ENCODE results near the gene GNS.
"Not testable (repeated sequence)": the region's sequence is repeated elsewhere in the genome, so short reads cannot be mapped to it uniquely, and the experiment has no call there.

The GNS gene

DNA sequence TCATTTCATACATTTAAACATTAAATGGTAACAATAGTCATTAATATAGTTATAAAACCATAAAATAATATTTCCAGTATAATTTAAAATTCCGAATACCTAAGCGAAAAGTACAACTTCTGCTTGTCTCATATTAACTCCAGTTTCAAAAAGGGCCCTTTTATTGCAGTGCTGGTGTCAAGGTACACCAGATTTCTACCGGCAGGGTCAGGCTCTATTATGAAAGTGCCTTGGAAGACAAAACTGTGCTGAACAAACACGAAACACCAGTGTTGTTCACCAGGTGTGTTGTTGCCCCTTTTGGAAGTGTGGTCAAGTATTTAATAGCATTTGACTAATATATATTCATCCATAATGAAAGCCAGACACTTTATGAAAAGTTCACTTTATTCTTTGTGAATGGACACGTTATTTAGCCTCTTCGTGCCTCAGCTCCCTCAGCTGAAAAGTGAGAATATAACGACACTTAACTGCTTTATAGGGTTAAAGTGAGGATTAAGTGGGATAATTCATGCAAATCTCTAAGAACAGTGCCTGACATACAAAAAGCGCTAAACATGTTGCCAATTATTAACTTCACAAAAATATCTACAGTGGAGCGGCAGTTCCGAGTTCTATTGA lies 20.3 kb upstream of the GNS start:
- DNase-seq (ENCODE audit: low read depth in 2 of 2) = no peak

DNA sequence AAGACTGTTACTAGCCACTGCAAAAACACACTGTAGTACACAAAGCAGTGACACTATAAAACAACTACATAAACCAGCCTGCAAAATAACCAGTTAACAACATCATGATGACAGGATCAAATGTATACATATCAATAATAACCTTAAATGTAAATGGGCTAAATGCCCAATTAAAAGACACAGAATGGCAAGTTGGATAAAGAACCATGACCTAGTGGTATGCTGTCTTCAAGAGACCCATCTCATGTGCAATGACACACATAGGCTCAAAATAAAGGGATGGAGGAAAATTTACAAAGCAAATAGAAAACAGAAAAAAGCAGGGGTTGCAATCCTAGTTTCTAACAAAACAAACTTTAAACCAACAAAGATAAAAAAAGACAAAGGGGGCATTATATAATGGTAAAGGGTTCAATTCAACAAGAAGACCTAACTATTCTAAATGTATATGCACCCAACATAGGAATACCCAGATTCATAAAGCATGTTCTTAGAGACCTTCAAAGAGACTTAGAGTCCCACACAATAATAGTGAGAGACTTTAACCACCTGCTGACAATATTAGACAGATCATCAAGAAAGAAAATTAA lies 16.0 kb upstream of the GNS start:
- DNase-seq (ENCODE audit: low read depth in 2 of 2) = not testable (repeated sequence)

DNA sequence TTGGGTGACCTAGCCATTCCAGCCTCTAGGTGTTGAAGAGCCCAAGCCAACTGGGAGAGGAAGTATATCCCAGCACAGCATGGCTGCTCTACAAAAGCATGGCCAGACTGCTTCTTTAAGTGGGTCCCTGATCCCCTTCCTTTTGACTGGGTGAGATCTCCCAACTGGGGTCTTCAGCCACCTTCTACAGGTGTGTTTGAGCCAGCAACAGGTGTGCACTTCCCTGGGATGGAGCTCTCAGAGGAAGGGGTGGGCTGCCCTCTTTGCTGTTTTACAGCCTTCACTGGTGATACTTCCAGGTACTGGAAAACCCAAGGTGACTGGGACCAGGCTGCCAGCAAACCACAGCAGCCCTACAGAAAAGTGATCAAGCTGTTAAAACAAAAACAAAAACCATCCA lies 14.2 kb upstream of the GNS start:
- DNase-seq (ENCODE audit: low read depth in 2 of 2) = no peak

DNA sequence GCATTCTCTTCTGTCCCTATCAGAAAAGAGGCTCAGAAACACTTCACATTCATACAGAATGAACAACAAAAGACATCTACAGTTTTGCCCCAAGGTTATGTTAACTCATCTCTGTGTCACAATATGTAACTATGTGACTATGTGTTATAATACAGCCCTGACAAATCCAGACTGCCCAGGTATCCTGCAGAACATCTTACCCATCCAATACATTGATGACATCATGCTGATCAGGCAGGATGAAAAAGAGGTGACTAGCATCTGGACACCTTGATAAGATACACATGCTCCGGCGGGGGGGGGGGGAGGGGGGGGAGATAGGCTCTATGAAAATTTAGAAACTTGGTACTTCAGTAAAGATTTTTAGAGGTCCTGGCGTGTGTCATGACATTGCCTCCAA lies 8.3 kb upstream of the GNS start:
- DNase-seq (ENCODE audit: low read depth in 2 of 2) = no peak

DNA sequence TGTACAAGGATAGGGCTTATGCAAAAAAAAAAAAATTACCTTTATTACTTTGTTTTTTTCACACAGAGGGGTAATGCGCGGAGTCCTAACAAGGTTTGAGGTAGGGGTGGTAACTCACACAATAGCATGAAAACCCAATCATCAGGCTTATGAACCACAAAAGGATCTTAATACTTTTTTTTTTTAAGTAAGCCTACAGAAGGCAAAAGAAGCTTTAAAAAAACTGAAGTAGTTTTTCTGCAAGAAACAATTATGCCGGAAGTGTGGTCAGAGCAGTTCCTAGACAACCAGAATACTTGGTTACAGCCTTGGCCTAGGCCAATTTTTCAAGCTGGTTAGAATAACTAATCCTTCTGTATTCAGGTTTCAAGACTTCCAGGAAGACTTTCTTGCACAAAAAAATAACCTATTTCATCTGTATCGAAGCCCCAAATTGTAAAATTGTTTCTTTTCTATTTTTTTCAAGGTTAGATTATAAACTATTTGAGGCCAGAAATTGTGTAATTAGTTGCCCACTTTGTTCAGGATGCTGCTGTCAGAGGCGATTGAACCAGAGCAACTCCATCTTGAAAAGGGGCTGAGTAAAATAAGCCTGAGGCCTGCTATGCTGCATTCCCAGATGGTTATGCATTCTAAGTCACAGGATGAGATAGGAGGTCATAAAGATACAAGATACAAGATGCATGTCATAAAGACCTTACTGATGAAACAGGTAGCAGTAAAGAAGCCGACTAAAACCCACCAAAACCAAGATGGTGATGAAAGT lies 1.8 kb upstream of the GNS start:
- no peak for DNase-seq (ENCODE audit: low read depth in 2 of 2)

DNA sequence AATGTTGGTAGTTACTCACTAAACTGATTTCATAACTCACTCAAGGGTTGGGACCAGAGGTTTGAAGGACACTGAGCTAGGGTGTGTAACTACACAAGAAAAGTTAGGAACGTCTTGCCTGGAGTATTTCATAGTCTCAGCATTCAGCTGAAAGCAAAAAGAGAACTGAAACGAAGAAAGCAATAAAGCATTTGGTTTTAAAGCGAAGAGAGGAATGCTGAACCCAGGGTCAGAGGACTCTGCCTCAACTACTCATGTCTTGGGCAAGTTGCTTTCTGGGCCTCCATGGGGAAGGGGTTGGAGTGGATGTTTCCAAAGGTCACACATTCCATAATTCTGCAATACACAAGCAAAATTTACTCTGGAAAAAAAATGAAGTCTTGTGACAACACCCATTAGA lies 1.4 kb downstream of the GNS start:
- no peak for DNase-seq (ENCODE audit: low read depth in 2 of 2)

DNA sequence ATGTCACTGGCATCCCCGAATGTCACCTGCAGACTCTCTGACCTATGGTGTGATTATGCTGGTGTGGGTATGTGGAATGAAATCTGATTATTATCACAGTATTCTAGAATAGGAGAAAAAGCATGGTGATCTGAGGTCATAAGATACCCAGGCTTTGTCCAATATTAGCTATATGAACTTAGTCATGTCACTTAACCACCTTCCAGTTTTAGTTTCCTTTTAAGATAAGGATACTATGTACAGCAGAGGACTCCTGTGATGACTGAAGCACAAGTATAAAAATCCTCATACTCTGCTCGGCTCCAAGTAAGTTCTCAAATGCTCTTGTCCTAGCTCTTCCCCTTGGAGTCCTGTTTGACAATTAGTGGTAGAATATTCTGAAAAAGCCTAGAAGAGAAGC lies 2.8 kb downstream of the GNS start:
- no peak for DNase-seq (ENCODE audit: low read depth in 2 of 2)

DNA sequence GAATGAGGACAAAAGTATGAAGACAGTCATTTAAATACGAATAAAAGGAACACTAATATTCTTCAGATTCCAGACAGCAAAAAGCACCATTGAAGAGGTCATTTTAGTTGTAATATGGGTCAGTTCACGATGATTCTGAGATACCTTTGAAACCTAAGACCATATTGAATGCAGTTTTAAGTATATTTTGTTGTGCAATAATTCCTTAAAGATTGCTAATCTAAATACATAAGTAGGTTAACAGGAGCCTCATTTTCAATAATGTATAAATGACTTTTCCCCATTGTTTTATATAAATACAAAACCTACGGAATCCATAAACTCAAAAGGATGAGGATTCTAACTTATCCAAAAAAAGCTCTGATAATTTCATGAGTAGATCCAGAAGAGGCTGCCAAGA lies 5.8 kb downstream of the GNS start:
- no peak for DNase-seq (ENCODE audit: low read depth in 2 of 2)

DNA sequence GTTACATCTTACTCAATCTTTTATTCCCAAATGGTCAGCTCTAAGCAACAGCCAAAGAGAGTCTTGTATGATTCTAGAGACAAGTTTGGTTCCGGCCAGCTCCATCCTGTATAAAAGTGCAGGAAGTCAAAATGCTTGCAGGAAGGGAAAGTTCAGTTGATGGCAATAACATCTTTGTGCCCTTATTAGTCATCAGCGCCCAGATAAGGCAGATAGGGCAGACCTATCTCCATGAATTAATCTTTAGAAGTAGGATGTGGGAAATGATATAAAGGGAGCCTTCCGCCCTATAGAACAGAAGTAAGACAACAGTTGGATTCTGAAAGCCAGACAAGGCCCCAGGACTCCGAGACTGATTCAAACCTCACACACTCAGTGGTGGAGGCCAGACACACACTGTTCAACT lies 6.4 kb downstream of the GNS start:
- DNase-seq (ENCODE audit: low read depth in 2 of 2) = no peak

DNA sequence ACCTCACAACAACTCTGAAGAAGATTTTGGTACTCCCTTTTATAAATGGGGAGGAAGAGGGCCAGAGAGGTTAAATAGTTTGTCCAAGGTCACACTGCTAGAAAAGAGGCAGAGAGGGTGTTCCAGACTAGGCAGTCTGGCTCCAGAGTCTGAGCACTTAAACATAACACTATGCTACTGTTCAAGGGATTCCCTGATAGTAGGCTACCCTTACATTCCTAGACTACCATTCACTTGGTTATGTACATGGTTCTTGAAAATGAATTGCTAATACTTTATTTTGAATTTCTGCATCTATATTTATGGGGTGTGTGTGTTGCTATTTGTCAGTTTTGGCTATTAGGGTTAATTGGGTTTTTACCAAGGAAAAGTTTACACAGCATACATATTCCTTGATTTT lies 7.2 kb downstream of the GNS start:
- no peak for DNase-seq (ENCODE audit: low read depth in 2 of 2)

DNA sequence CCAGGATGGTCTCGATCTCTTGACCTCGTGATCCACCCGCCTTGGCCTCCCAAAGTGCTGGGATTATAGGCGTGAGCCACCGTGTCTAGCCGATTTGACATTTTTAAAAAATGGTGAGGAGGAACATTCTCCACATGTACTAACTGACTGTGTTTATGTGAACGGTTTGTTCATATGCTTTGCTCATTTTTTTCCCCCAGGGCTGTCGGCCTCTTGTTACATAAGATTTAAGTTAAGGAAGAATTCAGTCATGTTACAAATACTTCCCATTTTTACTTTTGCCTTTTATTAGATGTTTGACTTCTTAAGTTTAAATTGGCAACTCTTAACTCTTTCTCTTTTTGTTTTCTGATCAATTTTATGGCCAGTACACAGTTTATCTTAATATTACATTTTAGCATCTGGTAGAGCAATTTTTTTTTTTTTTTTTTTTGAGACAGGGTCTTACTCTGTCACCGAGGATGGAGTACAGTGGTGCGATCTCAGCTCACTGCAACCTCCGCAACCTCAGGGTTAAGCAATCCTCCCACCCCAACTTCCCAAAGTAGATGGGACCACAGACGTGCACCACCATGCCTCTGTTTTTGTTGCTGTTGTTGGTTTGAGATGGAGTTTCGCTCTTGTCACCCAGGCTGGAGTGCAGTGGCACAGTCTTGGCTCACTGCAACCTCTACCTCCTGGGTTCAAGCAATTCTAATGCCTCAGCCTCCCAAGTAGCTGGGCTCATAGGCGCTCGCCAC lies 9.6 kb downstream of the GNS start:
- no peak for DNase-seq (ENCODE audit: low read depth in 2 of 2)

DNA sequence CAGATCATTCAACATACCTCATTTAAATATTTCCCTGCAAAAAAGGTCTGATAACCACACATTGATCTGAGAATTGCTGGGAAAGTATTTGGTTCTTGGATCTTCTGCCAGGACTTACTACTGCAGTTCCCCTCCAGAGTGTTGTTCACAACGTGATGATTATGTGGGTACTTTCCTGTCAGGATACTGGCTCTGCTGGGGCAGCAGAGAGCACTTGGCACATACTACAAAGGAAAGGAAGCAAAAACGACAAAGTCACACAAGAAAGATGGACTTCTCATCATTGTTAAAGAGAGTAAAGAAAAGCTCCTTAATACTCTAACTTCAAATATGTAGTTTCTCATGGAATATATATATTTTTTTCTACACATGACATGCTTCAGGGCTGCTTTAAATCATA lies 11.5 kb downstream of the GNS start:
- no peak for DNase-seq (ENCODE audit: low read depth in 2 of 2)

DNA sequence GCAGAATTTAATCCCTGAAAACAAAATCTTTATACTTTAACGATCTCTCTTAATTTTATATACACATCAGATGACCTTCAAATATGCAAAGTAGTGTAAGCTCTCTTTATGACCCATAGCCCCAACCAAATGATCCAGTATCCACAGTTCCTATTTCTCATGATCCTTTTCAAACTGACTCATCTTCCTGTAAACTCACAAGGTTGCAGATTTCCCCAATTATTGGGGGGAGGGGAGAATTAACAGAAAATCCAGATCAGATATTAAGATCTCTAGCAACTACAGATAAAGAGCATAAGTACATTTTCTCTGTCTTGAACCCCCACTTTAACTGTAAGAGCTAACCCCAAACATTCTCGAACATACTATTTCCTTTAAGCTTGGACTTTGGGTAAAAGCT lies 12.5 kb downstream of the GNS start:
- DNase-seq (ENCODE audit: low read depth in 2 of 2) = no peak

DNA sequence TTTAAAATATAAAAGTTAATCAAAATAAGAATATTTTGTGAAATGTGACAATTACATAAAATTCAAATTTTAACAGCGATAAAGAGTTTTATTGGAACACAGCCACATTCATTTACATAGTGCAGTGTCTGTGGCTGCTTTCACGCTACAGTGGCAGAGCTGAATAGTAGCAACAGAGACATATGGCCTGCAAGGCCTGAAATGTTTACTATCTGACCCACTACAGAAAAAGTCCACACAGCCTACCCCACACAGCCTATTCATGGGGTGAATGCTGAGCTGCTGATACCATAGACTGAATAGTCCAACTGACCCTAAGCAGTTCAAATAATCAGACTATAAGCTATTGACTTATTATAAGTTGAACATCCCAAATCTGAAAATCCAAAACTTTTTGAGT lies 13.2 kb downstream of the GNS start:
- DNase-seq (ENCODE audit: low read depth in 2 of 2) = no peak

DNA sequence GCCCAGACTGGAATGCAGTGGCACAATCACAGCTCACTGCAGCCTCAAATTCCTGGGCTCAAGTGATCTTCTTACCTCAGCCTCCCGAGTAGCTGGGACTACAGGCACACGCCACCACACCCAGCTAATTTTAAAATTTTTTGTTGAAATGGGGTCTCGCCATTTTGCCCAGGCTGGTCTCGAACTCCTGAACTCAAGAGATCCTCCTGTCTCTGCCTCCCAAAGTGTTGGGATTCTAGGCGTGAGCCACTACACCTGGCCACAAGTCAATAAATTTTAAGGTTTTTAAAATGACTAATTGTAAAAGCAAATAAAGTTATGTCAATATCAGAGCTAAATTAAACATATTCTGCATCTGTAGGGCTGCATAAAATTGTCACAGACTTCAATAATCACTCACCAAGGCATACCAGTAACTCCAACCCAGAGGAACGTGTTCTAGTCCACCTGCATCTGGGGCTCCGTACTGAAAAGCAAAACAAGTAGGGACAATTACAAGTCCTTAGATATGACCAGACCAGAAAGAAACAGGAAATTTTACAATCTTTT lies 13.9 kb downstream of the GNS start:
- no peak for DNase-seq (ENCODE audit: low read depth in 2 of 2)

DNA sequence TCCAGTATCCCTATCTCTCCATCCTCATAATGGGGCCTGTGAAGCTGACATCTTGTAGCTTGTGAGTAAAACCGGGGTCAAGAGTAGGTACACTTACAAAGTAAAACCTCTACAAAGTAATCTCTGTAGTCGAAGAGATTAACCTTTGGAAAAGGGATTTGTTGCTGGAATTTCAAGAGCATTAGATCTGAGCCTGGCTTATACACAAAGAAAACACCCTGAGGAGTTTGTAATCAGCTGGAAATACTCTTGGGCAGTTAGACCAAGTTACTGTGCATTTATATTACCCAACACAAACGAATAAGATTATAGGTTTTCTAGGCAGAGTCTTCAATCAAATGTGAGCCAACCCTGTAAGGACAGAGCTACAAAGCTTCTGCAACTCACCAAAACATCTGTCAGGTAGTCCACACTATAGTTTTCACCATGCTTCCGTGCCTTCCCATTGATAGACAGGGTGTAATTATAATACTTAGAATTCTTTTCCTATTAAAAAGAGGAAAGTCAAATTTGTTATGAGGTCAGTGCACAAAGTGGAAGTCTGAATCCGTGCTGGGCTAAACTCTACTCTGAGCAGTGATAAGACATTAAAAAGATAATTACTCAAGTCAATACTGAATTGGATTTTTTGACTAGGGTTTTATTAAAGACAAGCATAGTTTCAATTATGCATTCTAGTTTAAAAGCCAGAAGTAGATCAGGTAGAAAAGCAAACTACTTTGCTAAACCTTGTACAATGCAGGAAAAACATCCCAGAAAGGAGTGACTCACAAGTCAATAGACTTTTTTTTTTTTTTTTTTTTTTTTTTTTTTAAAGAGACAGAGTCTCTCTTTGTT lies 14.6 kb downstream of the GNS start:
- DNase-seq (ENCODE audit: low read depth in 2 of 2) = no peak

DNA sequence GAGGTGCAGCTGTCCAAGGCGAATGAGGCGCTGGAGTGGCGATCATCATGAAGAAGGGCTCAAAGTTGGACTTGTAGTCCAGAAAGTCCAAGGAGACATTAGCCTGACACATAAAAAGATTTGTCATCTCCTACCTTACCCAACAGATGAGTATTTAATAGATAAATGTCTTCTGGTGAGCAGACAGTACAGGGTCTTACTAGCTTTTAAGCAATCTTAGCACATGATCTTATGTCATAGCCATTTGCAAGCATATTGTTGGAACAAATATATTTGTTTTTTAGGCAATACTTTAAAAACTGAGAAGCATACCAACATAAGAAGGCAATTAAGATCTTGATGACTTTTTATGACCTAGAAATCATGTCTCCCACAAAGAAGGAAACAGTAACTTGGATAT lies 16.0 kb downstream of the GNS start:
- no peak for DNase-seq (ENCODE audit: low read depth in 2 of 2)

DNA sequence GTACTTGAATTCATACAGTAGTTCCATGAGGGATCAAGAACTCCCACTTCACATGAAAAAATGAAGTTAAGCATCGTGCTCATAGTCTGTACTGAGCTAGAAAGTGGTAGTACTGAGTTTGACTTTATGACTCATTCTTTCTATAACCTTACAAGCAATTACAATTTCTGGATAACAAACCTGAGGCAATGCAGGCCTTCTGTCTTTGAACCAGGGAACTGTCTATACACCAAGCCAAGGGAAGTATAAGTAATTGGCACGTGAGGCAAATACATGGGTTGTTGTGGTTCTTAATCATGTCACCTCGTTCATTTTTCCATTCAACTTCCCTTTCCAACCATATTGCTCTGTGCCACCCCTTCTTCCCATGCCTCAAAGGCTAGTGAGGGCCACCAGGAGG lies 16.8 kb downstream of the GNS start:
- no peak for DNase-seq (ENCODE audit: low read depth in 2 of 2)

DNA sequence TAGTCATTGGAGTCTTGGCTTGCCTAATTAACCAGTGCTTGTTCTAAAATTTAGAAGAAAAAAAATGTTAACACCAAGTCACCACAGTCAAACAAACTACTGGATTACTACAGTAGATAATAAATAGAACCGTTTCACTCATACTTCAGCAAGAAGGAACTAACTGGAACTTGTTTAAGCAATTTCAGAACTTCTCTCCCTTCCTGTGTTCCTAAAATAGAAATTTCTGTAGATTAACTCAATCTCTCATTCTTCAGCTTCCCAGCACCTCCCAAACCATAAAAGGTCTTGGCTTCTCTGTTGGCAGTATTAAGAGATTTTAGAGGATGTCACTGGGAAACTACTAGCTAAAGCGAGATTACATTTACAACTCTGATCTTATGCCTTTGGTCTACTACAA lies 18.6 kb downstream of the GNS start:
- no peak for DNase-seq (ENCODE audit: low read depth in 2 of 2)

DNA sequence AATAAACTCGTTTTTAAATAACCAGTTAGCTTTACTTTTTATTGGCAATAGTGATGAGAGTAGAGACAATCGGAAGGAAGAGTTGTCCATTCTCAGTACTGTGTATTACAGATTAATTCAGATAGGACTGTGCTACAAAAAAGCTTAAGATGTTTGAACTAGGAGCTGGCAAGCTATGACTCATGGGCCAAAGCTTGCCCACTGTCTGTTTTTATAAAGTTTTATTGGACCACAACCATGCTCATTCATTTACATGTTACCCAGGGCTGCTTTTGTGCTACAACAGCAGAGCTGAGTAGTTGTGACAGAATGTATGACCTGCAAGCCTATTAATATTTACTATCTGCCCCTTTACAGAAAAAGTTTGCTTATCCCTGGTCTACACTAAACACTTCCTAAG lies 19.4 kb downstream of the GNS start:
- DNase-seq (ENCODE audit: low read depth in 2 of 2) = no peak

DNA sequence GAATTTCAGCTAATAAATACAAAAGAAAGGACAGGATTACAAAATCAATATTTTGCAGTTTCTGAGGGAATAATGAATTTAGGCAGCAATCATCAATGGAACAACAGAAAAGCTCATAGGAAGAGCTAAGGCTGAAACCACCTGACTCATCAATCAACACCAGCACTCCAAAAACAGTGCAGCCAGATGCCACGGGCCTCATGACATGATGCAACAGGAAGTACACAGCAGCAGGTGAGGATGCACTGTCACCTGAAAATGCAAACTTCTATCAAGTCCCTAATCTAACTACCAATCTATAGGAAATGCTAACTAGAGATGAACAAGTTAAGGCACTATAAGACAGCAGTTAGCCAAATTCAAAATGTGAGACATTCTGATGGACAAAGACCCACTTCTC lies 21.7 kb downstream of the GNS start:
- DNase-seq (ENCODE audit: low read depth in 2 of 2) = no peak

DNA sequence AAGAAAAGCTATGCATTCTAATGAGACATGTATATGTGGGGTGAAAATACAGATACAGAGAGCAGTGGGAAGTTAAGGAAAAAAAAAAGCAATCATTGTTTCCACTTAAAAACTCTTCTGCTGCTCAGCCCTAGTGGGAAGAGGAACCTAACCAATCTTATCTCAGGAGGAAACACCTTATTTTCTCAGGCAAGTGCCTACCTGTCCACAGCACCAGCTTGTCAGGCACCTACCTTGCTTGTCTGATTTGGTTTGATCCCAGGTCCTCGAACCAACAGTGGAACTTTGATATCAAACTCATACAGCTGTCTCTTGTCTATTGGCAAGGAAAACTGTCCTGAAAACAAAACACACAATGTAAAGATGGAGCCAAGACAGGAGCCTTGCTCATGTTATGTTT lies 22.4 kb downstream of the GNS start:
- DNase-seq (ENCODE audit: low read depth in 2 of 2) = no peak
